HG02678 (cell line): ENCODE measurements around the gene PPAT.
A peak's percentile ranks its signal among the peaks of the same experiment; 100 is the strongest.
"Not testable (repeated sequence)": the region's sequence is repeated elsewhere in the genome, so short reads cannot be mapped to it uniquely, and the experiment has no call there.

Source experiments
- ATAC-seq: cut with Tn5 transposase; IDR thresholded peaks from one replicate; pipeline ENCODE4 v1.9.1; 2021; ENCODE audit warnings: mild to moderate bottlenecking, moderate library complexity; ENCODE audit not compliant: unreplicated experiment

The PPAT gene

GRCh38 chr4:56435140-56435926 lies at the start of gene PPAT:
Gene PPAT (minus strand): TSS chr4:56435615. CDS start chr4:56435477, 138 bp downstream.
- ATAC-seq, result peak; percentile 73

DNA sequence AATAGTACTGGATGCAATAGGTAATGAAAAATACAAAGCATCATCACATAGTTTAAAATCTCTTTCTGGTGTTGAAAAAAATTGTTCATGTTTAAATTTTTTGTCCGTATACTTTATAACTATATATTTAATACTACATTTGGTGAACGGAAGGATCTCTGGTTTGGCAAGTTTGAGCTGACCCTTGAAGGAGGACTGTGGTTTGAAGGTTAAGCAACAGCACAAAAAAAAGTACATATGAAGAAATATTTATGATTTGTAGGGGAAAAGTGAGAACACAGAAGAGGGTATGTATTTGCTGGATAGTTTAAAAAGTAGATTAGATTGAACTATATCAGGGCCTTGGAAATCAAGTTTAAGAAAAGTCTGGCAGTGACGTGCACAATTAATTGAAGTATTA lies 45.3 kb upstream of the PPAT start:
- ATAC-seq, result no peak

- no peak for ATAC-seq
Observed at GRCh38 chr4:56477192-56477702, 41.8 kb upstream of the PPAT start.

DNA sequence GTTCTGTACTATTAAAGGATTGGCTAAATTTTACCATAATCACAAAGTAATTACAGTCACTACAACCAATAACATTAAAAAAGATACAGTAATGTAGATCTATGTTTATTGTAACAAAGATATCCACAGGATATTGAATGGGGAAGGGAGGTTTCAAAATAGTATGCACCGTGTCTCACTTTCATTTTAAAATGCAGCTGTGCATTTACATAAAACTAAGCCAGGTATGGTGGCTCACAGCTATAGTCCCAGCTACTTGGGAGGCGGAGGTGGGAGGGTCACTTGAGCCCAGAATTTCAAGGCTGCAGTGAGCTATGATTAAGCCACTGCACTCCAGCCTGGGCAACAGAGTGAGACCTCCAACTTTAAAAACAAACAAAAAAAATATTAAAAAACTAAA lies 40.5 kb upstream of the PPAT start:
- peak; percentile 98 for ATAC-seq

- no peak for ATAC-seq
Observed at GRCh38 chr4:56469489-56470210, 34.2 kb upstream of the PPAT start.

DNA sequence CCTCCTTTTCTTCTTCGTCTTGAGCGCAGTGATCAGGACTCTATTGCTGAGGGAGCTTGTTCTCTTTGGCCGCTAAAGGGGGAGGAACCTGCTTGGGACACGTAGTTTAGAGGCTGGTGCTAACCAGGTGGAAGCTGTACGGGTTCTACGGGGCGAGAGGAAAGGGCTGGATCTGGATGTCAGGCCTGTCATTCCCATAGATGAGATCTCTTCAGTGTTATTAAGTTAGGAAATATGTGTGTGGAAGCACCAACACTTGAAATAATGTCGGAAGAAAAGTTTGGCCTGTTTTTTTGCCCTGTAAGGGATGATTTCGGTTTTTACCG lies 32.6 kb upstream of the PPAT start:
- peak; percentile 52 for ATAC-seq

GRCh38 chr4:56467284-56468096 lies 32.1 kb upstream of the PPAT start, which contains the start of gene SRP72:
Gene SRP72 (plus strand): TSS chr4:56467617. CDS start chr4:56467636, 19 bp downstream.
- peak; percentile 91 for ATAC-seq

DNA sequence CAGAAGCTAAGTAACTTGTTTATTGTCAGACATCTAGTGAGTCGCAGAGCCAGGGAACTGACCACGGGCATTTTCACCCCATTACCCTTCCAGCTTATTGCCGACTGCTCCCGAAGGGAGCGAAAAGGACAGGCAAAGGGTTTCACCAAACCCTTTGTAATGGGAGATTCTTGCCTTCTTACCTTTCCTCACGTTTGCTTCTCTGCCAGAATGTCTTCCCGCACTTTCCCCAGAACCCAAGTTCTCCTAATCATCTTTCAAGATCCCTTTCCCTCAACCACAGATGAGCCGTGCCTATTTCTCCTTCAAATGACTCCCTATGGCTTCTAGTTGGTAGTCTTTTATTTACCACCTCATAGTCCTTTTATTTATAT lies 31.5 kb upstream of the PPAT start:
- ATAC-seq, result no peak

DNA sequence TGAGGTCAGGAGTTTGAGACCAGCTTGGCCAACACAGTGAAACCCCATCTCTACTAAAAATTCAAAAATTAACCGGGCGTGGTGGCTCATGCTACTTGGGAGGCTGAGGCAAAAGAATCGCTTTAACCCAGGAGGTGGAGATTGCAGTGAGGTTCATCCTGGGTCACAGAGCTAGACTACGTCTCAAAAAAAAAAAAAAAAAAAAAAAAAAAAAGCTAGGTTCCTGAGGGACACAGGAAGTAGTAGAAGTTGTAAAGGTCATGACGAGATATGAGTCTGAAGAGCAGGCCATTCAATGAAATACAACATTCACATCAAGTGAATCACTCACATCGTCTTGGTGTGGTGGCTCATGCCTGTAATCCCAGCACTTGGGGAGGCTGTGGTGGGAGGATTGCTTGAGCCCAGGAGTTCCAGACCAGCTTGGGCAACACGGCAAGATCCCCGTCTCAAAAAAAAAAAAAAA lies 30.9 kb upstream of the PPAT start:
- ATAC-seq, result not testable (repeated sequence)

- no peak for ATAC-seq
Observed at GRCh38 chr4:56465599-56466295, 30.3 kb upstream of the PPAT start.

GRCh38 chr4:56464581-56464980 lies 29.2 kb upstream of the PPAT start:
- ATAC-seq, result no peak

DNA sequence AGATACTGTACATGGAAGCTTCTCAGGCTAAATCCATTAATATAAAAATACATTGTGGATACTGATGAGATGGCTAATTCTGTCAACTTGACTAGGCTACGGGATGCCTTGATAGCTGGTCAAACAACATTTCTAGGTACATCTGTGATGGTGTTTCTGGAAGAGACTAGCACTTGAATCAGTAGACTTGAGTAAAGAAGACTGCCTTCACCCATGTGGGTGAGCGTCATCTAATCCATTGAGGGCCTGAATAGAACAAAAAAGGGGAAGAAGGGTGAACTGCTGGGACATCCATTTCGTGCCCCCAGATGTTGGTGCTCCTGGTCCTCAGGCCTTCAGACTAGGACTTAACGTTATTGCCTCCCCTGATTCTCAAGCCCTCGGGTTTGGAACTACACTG lies 28.3 kb upstream of the PPAT start:
- no peak for ATAC-seq

GRCh38 chr4:56462157-56462556 lies 26.7 kb upstream of the PPAT start:
- no peak for ATAC-seq

DNA sequence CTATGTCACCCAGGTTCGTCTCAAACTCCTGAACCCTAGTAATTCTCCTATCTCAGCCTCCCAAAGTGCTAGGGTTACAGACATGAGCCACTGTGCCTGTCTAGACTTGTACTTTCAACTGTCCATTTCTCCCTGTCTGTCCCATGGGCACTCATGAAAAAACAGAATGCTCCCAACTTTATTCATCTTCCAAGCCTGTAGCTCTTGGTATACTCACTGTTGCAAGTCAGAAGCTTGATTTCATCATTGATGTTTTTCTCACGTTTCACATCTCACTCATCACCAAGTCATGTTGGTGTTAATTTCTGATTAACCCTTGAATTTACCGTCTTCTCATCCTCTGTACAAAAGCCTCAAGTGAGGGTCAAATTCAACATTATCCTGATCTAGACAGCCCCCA lies 24.7 kb upstream of the PPAT start:
- no peak for ATAC-seq

GRCh38 chr4:56450342-56450741 lies 14.9 kb upstream of the PPAT start:
- peak; percentile 40 for ATAC-seq

DNA sequence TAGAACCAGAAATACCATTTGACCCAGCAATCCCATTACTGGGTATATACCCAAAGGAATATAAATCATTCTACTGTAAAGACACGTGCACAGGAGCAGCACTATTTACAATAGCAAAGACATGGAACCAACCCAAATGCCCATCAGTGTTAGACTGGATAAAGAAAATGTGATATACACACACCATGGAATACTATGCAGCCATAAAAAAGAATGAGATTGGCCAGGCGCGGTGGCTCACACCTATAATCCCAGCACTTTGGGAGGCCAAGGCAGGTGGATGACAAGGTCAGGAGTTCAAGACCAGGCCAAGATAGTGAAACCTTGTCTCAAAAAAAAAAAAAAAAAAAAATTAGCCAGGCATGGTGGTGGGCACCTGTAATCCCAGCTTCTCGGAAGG lies 14.1 kb upstream of the PPAT start:
- not testable (repeated sequence) for ATAC-seq

DNA sequence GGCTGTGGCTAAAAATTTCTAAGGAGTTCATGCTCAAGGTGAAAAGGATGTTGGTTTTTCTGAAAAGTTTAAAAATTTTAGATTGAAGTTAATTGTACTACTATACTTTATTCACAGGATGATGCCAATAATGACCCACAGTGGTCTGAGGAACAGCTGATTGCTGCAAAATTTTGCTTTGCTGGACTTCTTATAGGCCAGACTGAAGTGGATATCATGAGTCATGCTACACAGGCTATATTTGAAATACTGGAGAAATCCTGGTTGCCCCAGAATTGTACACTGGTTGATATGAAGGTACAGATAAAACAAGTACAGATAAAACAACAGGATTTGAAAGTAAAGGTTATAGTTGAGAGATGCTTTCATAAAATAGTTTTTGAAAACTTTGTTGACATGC lies 12.9 kb upstream of the PPAT start:
- no peak for ATAC-seq

DNA sequence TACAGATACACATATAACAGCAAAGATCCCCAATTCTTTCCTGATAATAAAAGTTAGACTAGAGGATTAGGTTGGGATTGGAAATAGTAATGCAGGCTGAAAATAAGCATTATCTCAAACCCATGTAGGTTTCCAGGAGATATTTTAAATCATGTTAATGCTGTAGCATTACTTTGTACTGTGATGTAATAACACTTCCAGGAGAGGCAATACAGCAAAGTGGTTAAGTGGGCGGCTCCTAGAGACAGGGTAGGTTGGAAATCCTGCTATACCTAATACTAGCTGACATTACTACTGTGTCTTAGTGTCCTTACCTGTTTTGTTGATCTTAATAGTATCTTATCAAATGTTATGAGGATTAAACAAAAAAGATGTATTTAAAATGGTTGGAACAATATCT lies 10.3 kb upstream of the PPAT start:
- no peak for ATAC-seq

DNA sequence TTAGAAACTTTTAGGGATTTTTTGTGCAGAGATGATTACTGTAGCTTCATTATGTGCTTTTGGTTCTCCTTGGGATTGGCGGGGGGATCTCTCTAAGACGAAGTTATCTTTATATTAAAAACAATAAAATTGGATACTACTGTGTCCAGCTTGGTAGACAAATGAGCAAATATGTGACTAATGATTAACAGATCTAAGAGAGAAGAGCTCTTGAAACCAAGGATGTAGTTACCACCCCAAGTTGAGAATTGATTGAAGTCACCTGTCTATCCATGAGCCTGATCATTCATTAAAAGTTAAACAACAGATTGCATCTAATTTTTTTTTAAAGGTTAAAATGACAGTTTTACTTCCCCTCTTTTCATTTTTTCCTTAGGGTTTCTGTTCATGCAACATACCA lies 9.3 kb upstream of the PPAT start:
- no peak for ATAC-seq

GRCh38 chr4:56440983-56441382 lies 5.6 kb upstream of the PPAT start:
- no peak for ATAC-seq

GRCh38 chr4:56438766-56439165 lies 3.4 kb upstream of the PPAT start:
- no peak for ATAC-seq
